GM19395 (cell line): ENCODE measurements around the gene PI4KB.

Source experiments
- ATAC-seq: cut with Tn5 transposase; IDR thresholded peaks from one replicate; pipeline ENCODE4 v1.9.1; 2021; ENCODE audit warnings: mild to moderate bottlenecking, moderate library complexity; ENCODE audit not compliant: unreplicated experiment

PI4KB gene

DNA sequence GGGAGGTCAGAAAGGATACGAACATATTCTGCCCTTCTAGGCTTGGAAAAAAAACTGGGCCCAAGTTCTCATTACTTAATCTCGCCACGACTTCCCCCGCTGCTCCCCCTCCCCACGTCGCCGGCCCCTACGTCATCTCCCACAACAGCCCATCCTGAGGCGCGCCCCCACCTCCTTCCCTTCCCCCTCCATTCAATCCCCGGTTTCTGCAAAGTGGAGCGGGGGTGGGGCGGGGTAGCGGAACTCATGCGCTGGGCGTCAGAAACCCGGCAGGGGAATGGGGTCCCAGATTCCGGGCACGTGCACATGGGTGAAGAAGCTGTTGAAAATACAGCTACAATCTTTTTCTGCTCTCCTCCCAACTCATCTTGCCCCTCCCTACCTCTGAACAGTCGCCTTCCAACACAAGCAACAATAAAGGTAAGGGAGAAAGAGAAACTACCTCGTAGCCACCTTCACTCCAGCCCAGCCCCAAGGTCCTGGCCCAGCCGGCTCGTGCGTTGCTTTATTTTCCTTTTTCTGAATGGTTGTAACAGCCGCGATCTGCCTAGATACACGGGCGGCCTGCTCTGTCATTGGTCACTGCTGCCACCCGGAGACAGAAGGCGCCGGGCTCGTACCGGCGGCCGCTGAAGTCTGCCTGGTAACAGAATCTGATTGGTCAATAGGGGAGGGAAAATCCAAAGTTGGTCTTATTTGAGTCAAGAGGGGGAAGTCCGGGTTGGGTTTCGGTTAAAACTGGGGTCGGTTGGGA, 19.7 kb upstream of the PI4KB start, which contains the start of gene RFX5:
TSS of gene RFX5 (minus strand) at position 484 of the 754 bp plus-strand sequence. CDS start 932 bp downstream, outside the sequence.
- ATAC-seq: peak; percentile 94

- no peak for ATAC-seq
Measured at GRCh38 chr1:151346082-151346768, 19.0 kb upstream of the PI4KB start.

DNA sequence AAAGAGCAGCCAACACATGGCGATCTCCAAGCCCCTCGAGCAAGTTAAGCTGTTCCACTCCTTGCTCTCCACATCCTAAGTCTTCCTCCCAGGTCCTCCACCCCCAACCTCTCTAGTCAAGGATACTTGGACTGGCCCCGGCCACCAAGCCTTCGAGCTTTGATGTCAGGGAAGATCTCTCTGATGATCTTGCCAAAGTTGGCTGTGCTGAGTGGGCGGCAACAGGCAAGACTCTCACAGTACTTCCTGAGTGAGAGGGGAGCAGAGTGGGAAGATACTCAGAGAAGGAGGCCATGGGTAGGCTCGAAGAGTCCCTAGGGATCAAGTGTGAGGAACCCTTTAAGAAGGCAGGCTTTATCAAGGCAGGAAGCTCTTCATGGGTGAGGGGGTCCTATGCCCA, 17.1 kb upstream of the PI4KB start:
- ATAC-seq: no peak

DNA sequence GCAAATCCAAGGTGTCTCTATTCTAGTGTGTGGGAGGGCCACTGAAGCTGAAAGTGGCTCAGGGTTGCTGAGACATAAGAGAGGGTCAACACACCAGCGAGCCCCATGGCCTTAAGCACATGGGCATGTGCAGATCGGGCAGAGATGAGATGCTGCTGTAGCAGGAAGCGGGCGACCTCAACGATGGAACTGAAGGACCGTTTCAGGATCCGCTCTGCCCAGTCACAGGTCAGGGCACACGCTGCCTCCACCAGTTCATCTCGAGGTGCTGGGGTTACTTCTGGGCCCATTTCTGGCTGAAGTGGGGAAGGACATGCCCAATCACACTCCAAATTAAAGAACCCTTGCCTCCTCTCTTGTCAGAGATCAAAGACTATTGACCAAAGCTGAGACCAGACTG, 16.4 kb upstream of the PI4KB start:
- ATAC-seq: no peak

DNA sequence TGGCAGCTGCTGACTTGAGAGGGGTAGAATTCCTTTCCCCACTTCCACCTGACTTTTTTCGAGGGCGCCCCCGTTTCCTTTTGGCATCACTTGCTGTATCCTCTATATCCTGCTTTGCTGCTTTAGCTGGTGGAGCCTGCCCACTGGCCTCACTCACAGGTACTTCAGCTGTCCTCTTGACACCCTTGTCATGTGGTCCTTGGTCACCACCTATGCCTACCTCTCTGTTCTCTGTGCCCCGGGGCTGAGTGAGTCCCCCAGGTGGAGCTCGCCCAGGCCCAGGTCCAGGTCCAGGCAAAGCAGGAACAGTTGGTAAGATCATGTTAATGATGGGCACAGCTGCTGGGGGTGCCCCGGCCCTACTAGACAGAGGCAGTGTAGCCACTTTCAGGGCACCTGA, 15.4 kb upstream of the PI4KB start:
- no peak for ATAC-seq

GRCh38 chr1:151342021-151342420, 14.8 kb upstream of the PI4KB start:
- ATAC-seq: no peak

DNA sequence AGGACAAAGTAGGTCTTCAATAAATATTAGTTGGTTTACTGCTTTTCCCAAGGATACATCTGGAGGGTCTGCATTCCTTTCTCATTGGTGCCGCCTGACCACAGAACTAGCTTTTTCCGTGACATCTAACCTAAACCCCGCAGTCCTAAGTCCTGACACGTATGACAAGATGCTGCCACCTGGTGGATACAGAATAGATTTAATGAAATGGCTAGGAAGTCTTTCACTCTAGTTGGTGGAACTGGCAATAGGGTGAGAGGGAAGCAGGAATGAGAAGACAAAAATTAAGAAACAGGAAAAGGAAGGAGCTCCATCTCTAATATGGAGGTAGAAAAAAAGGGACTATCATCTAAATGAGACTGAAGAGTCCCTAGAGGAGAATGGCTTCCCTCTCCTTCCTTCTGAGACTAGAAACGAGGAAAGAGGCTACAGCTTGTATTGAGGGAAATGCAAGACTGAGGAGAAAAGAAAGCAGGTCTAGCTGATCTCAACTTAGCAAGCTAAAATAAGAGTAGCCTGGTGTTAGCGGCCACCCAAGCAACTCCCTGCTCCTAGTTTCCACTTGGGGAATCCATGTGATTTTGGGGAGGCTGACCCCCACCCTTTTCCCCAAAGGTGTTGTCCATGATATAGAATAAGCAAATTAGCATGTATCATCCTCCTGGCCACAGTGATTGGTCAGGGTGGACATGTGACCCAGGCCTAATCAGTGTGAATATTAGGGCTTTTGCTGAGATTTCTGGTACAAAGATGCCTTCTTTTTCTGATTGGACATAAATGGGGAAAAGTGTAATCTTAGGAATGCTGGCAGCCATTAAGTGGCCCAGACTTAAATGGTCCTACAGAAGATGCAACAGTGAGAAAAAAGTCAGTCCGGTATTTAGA, 13.9 kb upstream of the PI4KB start:
- ATAC-seq: no peak

- no peak for ATAC-seq
Measured at GRCh38 chr1:151336556-151336955, 9.3 kb upstream of the PI4KB start.

GRCh38 chr1:151334822-151335221, 7.6 kb upstream of the PI4KB start:
- ATAC-seq: no peak

DNA sequence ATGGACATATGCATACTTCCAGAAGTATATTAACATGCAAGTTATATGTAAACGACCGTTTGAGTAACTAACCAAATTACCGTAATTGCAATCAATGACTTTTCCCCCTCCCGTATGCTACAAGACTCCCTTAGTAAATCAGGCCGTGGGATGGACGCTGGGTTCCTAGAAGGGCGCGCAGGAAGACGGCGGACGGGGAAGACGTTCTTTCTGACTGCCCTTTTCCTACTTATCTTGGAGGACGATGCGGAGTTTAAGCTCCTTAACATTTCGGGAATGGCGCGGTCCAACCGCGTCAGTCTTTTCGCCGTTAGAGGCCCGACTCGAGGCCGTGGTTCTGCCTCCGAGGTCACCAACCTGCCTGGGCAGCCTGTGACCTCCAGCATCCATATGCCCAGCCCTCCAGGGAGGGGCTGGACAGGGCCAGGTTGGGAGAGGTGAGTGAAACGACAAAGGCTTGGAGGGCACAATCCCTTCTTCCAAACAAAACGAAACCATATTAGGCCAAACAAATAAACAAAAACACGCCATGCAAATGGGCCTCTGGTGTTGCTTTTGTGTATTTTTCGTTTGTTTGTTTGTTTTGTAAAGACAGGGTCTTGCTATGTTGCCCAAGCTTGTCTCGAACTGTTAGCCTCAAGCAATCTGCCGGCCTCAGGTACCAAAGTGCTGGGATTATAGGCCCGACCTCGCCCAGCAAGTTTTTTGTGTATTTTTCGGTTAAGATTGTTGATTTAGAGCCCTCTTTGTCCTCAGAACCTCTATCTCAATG, 873 bp upstream of the PI4KB start:
- ATAC-seq: peak; percentile 33

DNA sequence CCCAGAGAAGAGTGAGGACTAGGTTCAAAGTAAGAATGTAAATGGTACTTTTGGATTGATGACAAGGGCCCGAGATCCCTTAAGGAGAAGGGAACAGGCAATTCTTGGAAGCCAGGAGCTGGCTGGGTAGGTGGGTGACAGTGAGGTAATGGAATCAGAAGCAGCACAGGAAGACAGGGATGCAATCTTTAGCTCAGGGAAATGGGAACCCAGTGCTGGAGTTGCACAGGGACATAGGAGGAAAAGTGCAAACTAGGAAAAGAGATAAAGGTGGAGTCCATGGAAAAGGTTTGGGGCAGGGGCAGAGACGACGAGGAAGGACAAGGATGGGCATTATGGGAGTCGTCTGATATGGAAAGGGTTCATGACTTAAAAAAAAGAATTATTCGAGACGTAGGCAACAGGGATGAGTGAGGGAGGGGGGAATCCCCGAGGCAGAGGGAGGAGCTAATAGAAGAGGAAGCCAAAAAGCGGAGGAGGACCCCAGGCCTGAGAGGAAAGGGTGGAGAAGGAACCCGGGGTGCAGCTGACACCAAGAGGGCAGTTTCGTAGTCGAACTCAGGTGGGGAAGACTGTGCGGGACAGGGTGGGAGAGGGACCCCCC, 495 bp downstream of the PI4KB start:
- peak; percentile 59 for ATAC-seq

DNA sequence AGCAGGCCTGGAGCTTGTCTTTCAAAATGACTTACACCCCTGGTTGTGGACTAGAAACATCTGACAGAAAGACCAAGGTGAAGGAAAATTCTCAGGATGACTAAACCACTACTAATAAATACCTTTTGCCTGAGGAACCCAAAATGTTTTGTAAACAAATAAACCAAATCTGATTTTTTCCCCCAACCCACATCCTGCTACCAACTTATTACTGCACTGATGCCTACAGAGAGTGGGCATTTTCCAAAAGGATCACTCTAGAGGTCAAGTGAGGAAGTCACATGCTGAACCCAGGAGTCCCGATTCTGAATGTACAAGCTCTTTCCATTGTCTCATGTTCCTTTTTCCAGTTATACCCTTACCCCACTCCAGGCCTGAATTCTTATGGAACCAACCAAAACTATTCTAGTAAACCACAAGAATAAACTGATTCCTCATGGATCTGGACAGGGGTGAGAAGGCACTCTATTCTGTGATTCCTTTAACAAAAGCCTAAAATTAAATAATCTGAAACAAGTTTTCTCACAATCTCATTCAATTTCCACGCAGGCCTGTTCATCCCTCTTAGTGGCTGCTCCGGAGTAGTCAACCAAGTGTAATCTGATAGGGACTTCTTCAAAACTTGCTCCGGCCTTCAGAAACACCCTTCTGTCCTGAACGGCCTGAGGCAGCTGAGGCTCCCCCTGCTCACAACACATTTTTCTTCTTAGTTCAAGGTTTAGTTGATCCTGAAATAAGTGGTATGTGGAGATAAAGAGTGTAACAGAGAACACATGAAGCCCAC, 1.4 kb downstream of the PI4KB start:
- no peak for ATAC-seq

- ATAC-seq: no peak
Measured at GRCh38 chr1:151325231-151325630, 2.0 kb downstream of the PI4KB start.

DNA sequence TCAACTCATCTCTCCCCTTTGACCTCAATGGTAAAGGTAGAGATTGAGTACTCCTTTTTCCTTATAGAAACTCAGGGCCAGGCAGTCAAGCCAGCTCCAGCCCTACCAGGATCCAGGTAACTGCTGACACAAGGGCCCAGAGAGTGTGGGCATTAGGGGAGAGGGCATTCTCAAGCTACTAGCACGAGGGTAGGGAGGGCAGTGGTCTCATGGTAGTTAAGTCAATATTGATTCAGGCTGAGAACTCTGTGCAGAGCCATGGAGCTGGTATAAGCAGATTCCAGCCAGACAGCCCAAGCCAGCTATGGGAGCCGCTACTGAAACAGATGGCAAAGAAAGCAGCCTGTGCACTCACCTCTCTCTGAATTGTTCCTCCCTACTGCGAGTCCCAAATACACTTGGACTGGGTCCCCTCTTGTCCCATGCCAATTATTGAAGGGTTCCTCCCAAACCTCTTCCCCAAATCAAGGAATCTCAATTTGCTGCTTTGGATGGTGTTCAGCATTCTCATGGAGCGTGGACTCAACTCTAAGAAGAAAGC, 2.8 kb downstream of the PI4KB start:
- no peak for ATAC-seq

- no peak for ATAC-seq
Measured at GRCh38 chr1:151318975-151319374, 8.2 kb downstream of the PI4KB start.

DNA sequence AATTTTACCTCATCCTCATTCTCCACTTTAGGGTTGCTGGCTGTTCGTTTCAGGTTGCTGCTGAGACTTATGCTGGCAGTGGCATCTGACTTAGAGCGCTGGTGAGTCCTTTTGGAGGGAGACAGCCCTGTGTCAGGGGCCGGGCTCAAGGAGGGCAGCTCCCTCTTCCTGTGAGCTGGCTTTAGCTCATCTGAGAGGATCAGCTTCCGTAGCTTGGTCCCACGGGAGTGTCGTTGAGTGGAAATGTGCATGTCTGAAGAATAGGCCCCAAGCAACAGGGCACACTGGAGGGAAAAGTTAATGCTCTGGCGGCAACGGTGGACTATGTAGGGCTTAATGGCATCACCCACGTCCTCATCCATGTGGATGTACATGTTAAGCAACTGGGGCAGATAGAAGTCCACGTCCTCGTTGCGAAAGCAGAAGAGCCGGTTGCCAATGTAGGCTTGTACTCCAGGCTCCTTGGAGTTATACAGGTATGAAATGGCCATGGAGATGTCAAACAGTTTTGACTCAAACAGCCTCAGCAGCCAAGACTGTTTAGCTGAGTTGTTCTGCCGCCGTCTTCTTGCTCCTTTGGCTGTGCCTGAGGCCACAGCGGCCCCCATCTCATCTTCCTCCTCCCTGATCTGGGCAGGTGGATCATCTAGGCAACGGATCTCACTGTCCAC, 11.5 kb downstream of the PI4KB start:
- ATAC-seq: no peak

DNA sequence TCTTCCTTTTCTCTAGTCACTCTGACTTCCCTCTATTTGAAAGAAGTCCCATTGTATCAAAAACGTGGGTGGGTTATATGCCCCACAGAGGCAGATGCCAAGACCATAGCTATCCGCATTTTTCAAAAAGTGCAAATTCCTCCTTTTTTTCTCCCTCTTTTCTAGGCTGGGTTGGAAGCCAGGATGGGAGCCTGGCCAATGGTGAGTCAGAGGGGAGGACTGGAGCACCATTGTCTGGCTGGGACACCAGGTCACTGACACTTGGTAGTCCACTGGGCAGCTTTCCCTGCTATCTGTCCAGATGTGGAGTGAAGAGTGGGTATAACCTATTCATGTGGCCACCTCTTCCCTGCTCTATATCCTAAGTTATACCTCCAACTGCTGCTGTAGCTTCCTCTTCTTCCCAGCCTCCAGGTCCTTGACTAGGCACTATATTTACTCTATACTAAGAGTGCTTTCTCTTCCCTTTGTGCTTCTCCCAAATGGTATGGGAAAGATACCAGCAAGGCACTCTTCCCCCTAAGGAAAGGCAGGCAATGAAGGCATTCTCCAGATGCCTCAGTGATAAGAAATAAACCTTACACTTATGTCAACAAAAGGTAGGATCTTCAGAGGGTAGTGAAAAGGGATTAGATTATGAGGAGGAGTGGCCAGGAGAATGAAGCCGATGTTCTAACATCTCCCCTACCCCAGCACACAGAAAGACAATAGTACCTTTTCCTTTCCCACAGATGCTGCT, 12.9 kb downstream of the PI4KB start:
- no peak for ATAC-seq

DNA sequence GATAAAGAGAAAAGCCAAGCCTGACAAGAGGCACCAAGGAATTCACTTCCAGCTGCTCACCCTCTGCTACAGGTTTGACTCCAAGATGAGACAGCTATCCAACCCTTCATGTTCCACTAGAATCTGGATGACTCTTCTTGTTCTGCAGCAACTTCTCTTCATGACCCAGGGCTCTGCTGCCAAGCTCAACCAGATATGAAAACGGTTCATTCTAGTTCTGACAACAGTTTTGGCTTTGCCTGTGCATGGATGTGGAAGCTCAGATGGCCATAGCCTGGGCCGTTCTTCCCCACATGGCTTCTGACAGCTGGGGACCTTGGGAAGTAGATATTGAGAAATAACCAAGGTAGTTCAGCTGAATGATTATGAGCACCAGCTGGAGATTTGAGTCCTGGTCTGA, 13.7 kb downstream of the PI4KB start:
- no peak for ATAC-seq
